ENCODE measurements around the gene MICALL2. TPM values are rescaled to one million over a fixed set of nuclear protein-coding genes. Genes with fewer than 3 reads are reported as not detected.

Gene MICALL2
- total RNA-seq, 1 donor = 2.7 TPM

DNA sequence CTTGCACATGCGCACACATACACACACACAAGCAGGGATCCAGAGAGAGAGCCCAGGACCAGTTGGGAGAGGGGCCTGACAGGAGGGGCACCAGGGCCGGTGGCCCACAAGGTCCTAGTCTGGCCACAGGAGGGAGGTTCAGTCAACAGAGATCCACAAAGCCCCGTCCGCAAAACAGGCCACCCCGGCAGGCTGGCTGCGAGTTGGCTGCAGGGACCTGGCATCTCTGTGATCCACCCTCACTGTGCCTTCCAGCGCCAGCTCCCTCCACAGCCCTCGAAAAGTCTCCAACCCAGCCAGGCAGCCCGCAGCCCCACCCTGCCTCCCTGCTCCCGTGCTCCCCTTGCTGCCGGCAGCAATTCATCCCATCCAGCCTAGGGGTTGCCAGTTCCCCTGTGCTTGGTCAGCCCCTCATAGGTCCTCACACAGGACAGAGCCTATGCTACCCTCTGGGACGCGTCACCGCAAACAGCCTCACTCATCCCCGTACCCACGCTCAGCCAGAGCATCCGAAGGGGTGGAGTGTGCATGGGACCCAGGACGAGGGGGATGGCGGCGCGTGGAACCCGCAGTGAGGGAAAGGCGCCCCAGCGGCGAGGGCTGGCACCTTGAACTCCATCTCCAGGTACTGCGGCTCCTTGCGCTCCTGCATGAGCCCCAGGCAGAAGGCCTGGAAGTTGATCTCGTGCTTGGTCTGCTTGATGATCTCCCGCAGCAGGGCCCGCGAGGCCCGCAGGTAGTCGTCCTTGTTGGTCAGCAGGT is 37.4 kb upstream of the MICALL2 start:
- Histone ChIP-seq H3K9me3 (ENCODE audit: low read depth, low read length) (no peaks in the 10 kb centered on the region), H3K4me3 (ENCODE audit: low read length) (no peak overlapping the region)

DNA sequence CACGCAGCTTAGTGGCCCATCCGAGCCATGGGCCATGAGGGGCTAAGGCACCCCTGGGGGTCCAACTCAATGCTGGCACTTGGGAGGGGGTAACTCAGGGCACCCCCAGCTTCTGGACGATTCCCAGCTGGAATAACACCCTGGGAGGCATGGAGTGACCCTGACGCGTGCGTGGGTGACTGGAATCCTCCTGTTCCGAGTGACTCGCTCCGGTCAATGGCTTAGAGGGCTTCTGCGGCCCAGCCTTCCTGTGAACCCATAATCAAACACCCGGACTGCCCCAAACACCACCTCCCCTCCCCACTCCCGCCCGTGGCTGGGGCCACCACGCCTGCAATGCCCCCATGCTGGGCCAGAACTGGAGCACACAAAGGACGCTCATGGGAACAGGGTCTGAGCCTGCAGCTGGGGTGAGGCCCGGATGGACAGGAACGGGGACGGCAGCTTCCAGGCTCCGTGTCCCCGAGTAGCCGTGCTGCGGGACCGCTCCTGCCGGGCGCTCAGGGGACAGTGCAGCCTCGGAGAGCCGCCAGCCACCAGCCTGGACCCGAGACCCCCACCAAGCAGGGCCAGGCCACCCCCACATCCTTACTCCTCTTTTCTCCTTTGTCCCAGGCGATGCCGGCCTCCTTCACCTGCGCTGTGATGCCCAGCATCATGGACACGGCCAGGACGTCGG is 36.4 kb upstream of the MICALL2 start:
- Histone ChIP-seq H3K27me3 (ENCODE audit: insufficient read depth, low read length) (no peaks in the 10 kb centered on the region), H3K9me3 (ENCODE audit: low read depth, low read length) (no peaks in the 10 kb centered on the region), H3K4me3 (ENCODE audit: low read length) (no peak overlapping the region), H3K4me1 (ENCODE audit: insufficient read depth, low read length) (no peaks in the 10 kb centered on the region)

More for the DNA sequence above, 37.4 kb upstream of the MICALL2 start:
- no peaks in the 10 kb centered on the region for H3K4me1 ChIP-seq (ENCODE audit: insufficient read depth, low read length)
- H3K27me3 ChIP-seq (ENCODE audit: insufficient read depth, low read length) = no peaks in the 10 kb centered on the region

DNA sequence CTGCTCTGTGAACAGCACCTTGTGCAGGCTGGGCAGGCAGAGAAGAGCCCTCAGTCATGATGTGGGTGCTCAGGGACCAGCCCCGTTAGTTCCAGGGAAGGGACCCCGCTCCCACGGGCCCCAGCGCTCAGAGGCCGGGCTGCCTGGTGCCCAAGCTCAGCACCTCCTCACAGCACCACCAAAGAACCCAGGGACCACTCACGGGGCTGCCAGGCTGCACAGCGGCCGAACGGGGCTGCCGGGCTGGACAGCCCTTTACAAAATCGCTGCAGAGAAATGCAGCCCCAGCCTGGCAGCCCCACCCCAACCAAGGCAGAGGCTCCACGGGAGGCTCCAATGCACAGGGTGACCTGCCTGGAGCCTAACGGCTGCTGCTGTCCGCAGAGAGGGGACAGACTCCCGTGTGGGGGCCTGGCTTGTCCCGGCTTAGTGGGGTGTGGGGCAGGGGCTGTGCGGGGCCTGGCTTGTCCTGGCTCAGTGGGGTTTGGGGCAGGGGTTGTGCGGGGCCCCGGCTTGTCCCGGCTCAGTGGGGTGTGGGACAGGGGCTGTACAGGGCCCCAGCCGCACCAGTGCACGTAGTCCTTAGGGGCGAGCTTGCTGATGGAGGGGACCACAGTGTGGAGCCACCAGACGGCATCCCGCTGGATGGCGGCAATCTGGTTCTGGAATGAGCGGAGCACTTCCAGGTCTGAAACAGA is 35.7 kb upstream of the MICALL2 start:
- Histone ChIP-seq H3K27me3 (ENCODE audit: insufficient read depth, low read length) (no peaks in the 10 kb centered on the region), H3K4me3 (ENCODE audit: low read length) (no peak overlapping the region), H3K9me3 (ENCODE audit: low read depth, low read length) (no peaks in the 10 kb centered on the region)

DNA sequence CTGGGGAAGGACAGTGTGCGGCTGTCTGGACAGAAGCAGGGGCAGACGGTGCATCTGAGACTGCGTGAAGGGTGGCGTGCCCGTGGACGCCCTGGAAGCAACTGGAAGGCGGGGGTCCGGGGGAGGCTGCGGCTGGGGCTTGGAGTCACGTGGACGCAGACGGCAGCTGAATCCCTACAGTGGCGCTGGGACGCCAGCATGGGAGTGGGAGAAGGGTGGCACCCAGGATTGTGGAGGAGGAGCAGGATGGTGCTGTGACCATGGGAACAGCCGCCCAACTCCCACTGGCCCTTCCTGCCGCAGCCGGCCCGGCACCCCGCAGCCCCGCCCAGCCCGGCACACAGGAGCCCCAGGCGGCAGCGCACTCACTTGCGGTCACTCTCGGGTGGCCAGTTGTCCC is 35.2 kb upstream of the MICALL2 start:
- Histone ChIP-seq H3K9me3 (ENCODE audit: low read depth, low read length) (no peaks in the 10 kb centered on the region), H3K4me1 (ENCODE audit: insufficient read depth, low read length) (no peaks in the 10 kb centered on the region), H3K27me3 (ENCODE audit: insufficient read depth, low read length) (no peaks in the 10 kb centered on the region), H3K4me3 (ENCODE audit: low read length) (no peak overlapping the region)

More for the DNA sequence above, 35.7 kb upstream of the MICALL2 start:
- H3K4me1 ChIP-seq (ENCODE audit: insufficient read depth, low read length) = no peaks in the 10 kb centered on the region

DNA sequence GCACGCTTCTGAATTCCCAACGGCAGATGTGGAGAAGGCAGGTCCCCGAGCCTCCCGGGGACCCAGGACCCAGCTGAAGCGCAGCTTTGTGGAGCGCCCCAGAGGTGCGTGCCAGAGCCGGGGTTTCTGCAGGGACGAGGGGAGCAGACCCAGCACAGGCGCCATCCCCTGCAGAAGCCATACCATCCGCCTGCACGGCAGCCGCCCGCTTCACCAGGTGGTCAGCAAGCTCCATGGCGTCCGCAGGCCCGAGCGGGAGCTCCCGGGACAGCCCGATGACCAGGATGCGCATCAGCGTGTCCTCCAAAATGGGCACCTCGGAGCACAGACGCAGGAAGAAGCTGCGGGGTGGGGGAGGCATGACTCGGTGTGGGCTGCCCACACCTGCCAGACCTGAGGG is 34.3 kb upstream of the MICALL2 start:
- H3K9me3 ChIP-seq (ENCODE audit: low read depth, low read length) = no peaks in the 10 kb centered on the region
- no peaks in the 10 kb centered on the region for H3K27me3 ChIP-seq (ENCODE audit: insufficient read depth, low read length)
- no peak overlapping the region for H3K4me3 ChIP-seq (ENCODE audit: low read length)
- H3K4me1 ChIP-seq (ENCODE audit: insufficient read depth, low read length) = no peaks in the 10 kb centered on the region

DNA sequence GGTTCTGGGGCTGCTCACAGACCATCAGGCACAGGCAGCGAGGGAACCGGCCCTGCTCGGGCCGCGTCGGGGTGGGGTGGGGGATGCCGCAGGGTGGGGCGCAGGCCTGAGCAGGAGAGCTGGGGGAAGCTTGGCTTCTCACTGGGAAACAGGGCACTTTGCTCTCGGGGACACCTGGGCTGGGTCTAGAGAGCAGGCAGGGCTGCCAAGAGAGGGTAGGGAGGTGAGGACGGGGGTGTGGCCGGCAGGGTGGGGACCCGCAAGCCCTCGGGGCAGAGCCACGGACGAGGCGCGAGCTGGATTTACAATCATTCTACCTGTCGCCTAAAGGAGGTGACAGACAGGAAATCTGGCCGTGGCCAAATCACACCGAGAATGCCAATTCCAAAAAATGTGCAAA is 33.9 kb upstream of the MICALL2 start:
- H3K4me1 ChIP-seq (ENCODE audit: insufficient read depth, low read length) = no peaks in the 10 kb centered on the region
- H3K9me3 ChIP-seq (ENCODE audit: low read depth, low read length) = no peaks in the 10 kb centered on the region
- no peak overlapping the region for H3K4me3 ChIP-seq (ENCODE audit: low read length)
- no peaks in the 10 kb centered on the region for H3K27me3 ChIP-seq (ENCODE audit: insufficient read depth, low read length)

DNA sequence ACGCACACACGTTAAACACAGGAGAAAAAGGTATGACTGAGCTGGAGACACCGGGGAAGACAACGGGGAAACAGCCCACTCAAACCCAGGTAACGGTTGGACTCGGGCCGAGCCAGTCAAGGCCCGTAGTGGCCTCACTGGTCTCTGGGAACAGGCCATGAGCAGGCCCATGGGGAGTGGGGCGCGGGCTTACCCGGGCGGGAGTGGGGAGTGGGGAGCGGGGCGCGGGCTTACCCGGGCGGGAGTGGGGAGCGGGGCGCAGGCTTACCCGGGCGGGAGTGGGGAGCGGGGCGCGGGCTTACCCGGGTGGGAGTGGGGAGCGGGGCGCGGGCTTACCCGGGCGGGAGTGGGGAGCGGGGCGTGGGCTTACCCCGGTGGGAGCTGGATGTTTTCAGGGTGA is 33.4 kb upstream of the MICALL2 start:
- Histone ChIP-seq H3K27me3 (ENCODE audit: insufficient read depth, low read length) (no peaks in the 10 kb centered on the region), H3K9me3 (ENCODE audit: low read depth, low read length) (no peaks in the 10 kb centered on the region), H3K4me3 (ENCODE audit: low read length) (no peak overlapping the region), H3K4me1 (ENCODE audit: insufficient read depth, low read length) (no peaks in the 10 kb centered on the region)

DNA sequence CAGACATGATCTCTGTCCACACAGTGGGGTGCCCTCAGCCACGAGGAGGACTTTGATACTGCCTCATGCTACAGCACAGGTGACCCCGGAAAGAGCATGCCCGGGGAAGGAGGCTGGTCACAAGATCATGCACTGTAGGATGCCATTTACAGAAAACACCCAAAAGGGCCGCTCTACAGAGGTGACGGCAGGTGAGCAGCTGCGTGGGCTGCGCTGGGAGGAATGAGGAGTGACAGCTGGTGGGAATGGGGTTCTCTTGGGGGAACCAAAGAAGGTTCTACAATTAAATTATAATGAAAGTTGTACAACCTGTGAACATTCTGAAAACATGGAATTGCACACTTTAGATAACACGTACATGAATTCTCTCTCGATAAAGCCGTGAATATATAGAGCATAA is 33.0 kb upstream of the MICALL2 start:
- Histone ChIP-seq H3K27me3 (ENCODE audit: insufficient read depth, low read length) (no peaks in the 10 kb centered on the region), H3K4me1 (ENCODE audit: insufficient read depth, low read length) (no peaks in the 10 kb centered on the region), H3K4me3 (ENCODE audit: low read length) (no peak overlapping the region), H3K9me3 (ENCODE audit: low read depth, low read length) (no peaks in the 10 kb centered on the region)

DNA sequence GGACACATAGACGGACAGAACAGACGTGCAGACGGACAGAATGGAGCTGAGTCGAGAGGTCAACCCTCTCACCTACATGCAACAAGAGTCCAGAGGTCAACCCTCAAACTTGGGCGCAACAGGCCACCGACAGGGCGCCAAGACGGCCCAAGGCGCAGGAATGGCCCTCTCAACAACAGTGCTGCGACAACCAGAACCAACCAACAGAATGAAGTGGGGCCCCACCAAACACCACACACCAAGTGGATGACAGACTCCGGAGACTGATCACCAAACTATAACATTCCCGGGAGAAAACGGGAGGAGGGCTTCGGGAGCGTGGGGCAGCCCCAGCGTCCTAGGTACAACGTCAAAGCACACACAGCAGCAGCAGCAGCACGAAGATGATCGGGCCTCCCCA is 31.6 kb upstream of the MICALL2 start:
- H3K4me3 ChIP-seq (ENCODE audit: low read length) = no peak overlapping the region
- H3K4me1 ChIP-seq (ENCODE audit: insufficient read depth, low read length) = no peaks in the 10 kb centered on the region
- no peaks in the 10 kb centered on the region for H3K27me3 ChIP-seq (ENCODE audit: insufficient read depth, low read length)
- no peaks in the 10 kb centered on the region for H3K9me3 ChIP-seq (ENCODE audit: low read depth, low read length)

DNA sequence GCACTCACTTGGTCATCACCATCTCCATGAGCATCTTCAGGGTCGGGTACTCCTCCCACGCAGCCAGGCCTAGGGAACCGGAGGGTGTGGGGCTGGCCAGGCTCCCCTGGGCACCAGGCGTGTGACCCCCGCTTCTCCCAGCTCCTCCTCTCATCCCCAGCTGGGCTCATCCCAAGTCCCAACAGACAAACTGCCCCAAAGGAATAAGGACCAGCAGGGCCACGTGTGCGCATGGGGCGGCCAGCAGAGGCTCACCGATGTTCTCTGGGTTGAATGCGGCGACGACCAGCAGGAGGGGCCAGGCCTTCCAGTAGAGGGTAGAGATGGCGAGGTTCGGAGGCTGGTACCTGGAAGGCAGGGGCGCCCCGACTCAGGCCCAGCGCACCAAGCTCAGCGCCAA is 30.1 kb upstream of the MICALL2 start:
- no peaks in the 10 kb centered on the region for H3K9me3 ChIP-seq (ENCODE audit: low read depth, low read length)
- no peaks in the 10 kb centered on the region for H3K27me3 ChIP-seq (ENCODE audit: insufficient read depth, low read length)
- H3K4me1 ChIP-seq (ENCODE audit: insufficient read depth, low read length) = no peaks in the 10 kb centered on the region
- H3K4me3 ChIP-seq (ENCODE audit: low read length) = no peak overlapping the region

DNA sequence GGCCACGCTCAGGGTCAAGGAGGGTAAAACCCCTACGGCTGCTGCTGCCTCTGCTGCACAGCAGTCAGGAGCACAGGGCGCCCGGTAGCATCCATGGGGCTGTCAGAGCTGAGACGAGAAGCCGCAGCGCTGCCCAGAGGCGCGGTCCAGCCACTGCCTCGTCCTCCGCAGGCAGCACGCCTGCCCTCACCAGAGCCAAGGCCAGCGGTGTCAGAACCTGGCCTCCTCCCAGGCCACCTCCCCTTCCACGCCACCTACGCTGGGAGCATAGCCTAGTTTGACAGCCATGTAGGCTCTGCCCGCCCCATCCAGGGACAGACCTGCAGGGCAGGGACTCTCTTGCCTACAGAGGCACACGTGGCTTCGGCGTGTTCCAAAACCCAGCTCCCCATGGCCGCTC is 28.7 kb upstream of the MICALL2 start:
- Histone ChIP-seq H3K27me3 (ENCODE audit: insufficient read depth, low read length) (no peaks in the 10 kb centered on the region), H3K9me3 (ENCODE audit: low read depth, low read length) (no peaks in the 10 kb centered on the region), H3K4me1 (ENCODE audit: insufficient read depth, low read length) (no peaks in the 10 kb centered on the region), H3K4me3 (ENCODE audit: low read length) (no peak overlapping the region)

DNA sequence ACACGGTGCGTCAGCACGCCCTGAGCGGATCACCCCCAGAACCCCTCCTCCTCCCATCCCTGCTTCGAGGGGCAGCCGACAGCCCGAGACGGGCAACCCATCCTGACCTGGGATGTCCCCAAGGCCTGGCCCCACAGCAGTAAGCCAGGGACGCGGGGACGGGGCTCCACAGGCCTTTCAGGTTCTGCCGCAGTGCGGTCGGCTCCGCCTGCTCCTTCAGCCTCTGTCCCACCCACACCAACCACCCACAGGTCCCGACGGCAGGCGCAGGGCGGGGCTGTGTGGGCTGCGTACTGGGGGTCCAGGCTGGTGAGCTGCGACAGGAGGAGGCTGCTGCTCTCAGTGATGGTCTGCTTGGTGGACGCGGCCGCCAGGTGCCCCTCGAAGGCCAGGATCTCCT is 28.2 kb upstream of the MICALL2 start:
- Histone ChIP-seq H3K27me3 (ENCODE audit: insufficient read depth, low read length) (no peaks in the 10 kb centered on the region), H3K4me3 (ENCODE audit: low read length) (no peak overlapping the region), H3K9me3 (ENCODE audit: low read depth, low read length) (no peaks in the 10 kb centered on the region), H3K4me1 (ENCODE audit: insufficient read depth, low read length) (no peaks in the 10 kb centered on the region)

DNA sequence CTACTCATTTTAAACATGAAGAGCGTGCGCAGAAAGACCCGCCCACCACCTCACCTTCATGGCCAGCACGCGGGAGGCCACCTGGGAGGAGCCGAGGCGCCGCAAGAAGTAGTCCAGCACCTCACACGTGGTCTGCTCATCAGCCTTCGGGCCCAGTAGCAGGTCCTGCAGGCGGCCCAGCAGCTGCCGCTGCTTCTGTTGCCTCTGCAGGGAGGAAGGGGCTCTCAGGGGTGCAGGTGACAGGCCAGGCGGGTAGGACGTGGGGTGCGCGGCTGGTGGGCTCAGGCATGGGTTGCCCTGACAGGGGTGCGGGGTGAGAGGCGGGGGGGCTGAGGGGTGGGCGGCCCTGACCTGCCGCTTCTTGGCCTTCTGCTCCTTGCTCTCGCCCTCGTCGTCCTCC is 27.3 kb upstream of the MICALL2 start:
- no peaks in the 10 kb centered on the region for H3K9me3 ChIP-seq (ENCODE audit: low read depth, low read length)
- no peaks in the 10 kb centered on the region for H3K27me3 ChIP-seq (ENCODE audit: insufficient read depth, low read length)
- no peak overlapping the region for H3K4me3 ChIP-seq (ENCODE audit: low read length)
- H3K4me1 ChIP-seq (ENCODE audit: insufficient read depth, low read length) = no peaks in the 10 kb centered on the region

DNA sequence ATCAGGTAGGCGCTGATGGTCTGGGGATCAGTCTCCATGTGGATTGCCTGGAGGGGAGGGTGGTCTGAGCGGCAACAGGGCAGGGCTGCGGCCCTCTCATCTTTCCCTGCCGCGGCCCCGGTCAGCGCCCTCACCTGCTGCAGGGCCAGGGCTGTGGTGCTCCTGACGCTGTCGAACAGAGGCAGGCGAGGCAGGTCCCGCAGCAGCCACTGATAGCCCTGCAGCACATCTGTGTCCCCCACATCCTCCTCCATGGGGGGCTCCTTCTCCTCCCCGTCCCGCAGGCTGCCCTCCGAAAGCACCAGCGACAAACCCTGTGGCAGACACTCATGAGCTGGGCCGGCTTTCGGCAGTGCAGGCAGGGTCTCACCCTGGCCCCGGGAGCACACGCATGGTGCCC is 25.9 kb upstream of the MICALL2 start:
- Histone ChIP-seq H3K9me3 (ENCODE audit: low read depth, low read length) (no peaks in the 10 kb centered on the region), H3K4me3 (ENCODE audit: low read length) (no peak overlapping the region), H3K27me3 (ENCODE audit: insufficient read depth, low read length) (no peaks in the 10 kb centered on the region), H3K4me1 (ENCODE audit: insufficient read depth, low read length) (no peaks in the 10 kb centered on the region)

DNA sequence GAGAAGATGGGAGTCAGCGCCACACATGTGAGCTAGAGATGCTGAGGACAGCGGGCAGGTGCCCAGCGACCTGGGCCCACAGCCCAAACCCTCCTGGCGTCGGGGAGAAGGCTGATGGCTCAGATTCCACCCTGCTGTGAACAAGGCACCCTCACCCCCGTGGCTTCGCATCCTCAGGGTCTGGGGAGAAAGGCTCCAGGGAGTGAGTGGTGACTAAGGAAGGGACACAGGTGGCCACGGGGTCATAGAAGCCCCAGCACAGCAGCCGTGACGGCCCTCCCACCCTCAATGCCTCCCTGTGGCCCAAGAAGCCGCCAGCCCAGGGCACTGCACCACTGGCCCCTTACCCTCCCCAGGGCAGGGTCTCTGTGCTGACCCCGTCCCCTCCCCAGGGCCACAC is 25.3 kb upstream of the MICALL2 start:
- Histone ChIP-seq H3K27me3 (ENCODE audit: insufficient read depth, low read length) (no peaks in the 10 kb centered on the region), H3K9me3 (ENCODE audit: low read depth, low read length) (no peaks in the 10 kb centered on the region), H3K4me3 (ENCODE audit: low read length) (no peak overlapping the region), H3K4me1 (ENCODE audit: insufficient read depth, low read length) (no peaks in the 10 kb centered on the region)
